ENCODE data around the gene FGD6. TPM values are rescaled to one million over a fixed set of nuclear protein-coding genes. Genes with fewer than 3 reads are reported as not detected.

The FGD6 gene
- total and polyA plus RNA-seq, 2 of the 4 experiments (the other 2 are of a cell fraction) = 2.6 to 9.5 TPM

GRCh38 chr12:95083471-95083870 is 133.8 kb downstream of the FGD6 start:
- Histone ChIP-seq H3K18ac (ENCODE audit: low read depth, low read length) (no peak overlapping the region; the same call in 1 of the 2 replicates), H4K91ac (ENCODE audit: insufficient read depth, low read depth, low read length) (no peak overlapping the region), H3K9me1 (ENCODE audit: insufficient read depth, low read length) (no peaks in the 10 kb centered on the region), H3K4me3 (ENCODE audit: insufficient read depth, low read depth, low read length) (no peak overlapping the region), H2AK5ac (ENCODE audit: low read depth, low read length) (no peak overlapping the region), H3K23ac (ENCODE audit: low read depth, low read length) (no peak overlapping the region; the same call in 1 of the 2 replicates), H3K36me3 (ENCODE audit: control insufficient read depth, insufficient read depth, low read length) (peaks cover 3% of the 10 kb centered on the region), H3K4me2 (ENCODE audit: low read depth, low read length) (peak overlapping the region; percentile 48), H3K27ac (ENCODE audit: insufficient read depth, low read length) (peak overlapping the region; percentile 28; the same call in 1 of the 2 replicates), H3K4me1 (ENCODE audit: control insufficient read depth, insufficient read depth, low read length) (no peaks in the 10 kb centered on the region; the same call in 1 of the 2 replicates), H3K27me3 (ENCODE audit: control insufficient read depth, insufficient read depth, low read length) (no peaks in the 10 kb centered on the region), H4K5ac (ENCODE audit: low read depth, low read length) (no peak overlapping the region), H4K8ac (ENCODE audit: low read depth in 2 of 2, low read length in 2 of 2) (peak overlapping the region in 1 of 2 experiments; percentile 35; a peak in 1 of 4 replicates), H2BK15ac (ENCODE audit: low read depth, low read length) (no peak overlapping the region), H2AK9ac (replicated peaks; ENCODE audit: low read depth, low read length, poor library complexity) (no peak overlapping the region), H2AFZ (replicated peaks; ENCODE audit: low read length, poor library complexity) (no peak overlapping the region), H3K79me1 (ENCODE audit: low read depth in 1 of 2, low read length in 2 of 2) (no peaks in the 10 kb centered on the region), H3K4ac (ENCODE audit: low read depth, low read length) (no peak overlapping the region), H3K14ac (replicated peaks; ENCODE audit: low read depth, low read length) (no peak overlapping the region), H2BK120ac (ENCODE audit: low read depth, low read length) (no peak overlapping the region), H3K56ac (ENCODE audit: extremely low read depth, insufficient read depth, low read length) (no peak overlapping the region), H3K9ac (ENCODE audit: low read depth, low read length) (no peak overlapping the region), H4K20me1 (ENCODE audit: insufficient read depth, low read length) (no peaks in the 10 kb centered on the region), H2BK20ac (ENCODE audit: low read depth, low read length) (0 out of 2 replicates have a peak overlapping the region, but pooled peaks have one; percentile 53), H3K9me3 (ENCODE audit: control insufficient read depth, insufficient read depth, low read length) (no peaks in the 10 kb centered on the region), H2BK5ac (ENCODE audit: low read depth, low read length, poor library complexity, severe bottlenecking) (peak overlapping the region; percentile 55)
- intact Hi-C loops (cut with micrococcal nuclease) (no loop called here), in situ Hi-C loops (cut with MboI; ENCODE audit: low sequenced_read_pairs) (no loop called here), dilution Hi-C loops (cut with HindIII; ENCODE audit: low sequenced_read_pairs, unreplicated experiment) (no loop called here)
- peak; percentile 26 for DNase-seq
- no TSS peak for BruUV-seq (replicated peaks)
- ChIA-PET POLR2A (ENCODE audit: unreplicated experiment) (no interaction called here), CTCF (interaction anchor here (0.5 to 2.1 kb wide), 5 partner anchors 10 to 533 kb away, joined by 3 to 5 read pairs (median 3); partner anchors contain the start of gene NR2C1)
- TF ChIP-seq CHD1 (IDR thresholded peaks at IDR 0.05; ENCODE audit: low read depth, low read length) = no peak
- no peak for TF ChIP-seq POLR2A (IDR thresholded peaks at IDR 0.05; ENCODE audit: low read depth, low read length)
- TF ChIP-seq CEBPB (IDR thresholded peaks at IDR 0.05; ENCODE audit: low read depth, low read length) = no peak
- TF ChIP-seq MAZ (IDR thresholded peaks at IDR 0.05; ENCODE audit: borderline replicate concordance, low read depth, low read length) = no peak
- no peak for TF ChIP-seq ELK1 (IDR thresholded peaks at IDR 0.05; ENCODE audit: borderline replicate concordance, low read depth, low read length)
- no peak for TF ChIP-seq MAFK (IDR thresholded peaks at IDR 0.05; ENCODE audit: low read depth, low read length)
- TF ChIP-seq CTCF (conservative IDR thresholded peaks at IDR 0.05; ENCODE audit: low read depth, low read length) = no peak
- TF ChIP-seq RCOR1 (IDR thresholded peaks at IDR 0.05; ENCODE audit: insufficient replicate concordance, low read length) = no peak
- no peak for TF ChIP-seq RAD21 (IDR thresholded peaks at IDR 0.05; ENCODE audit: low read length)
- TF ChIP-seq BHLHE40 (IDR thresholded peaks at IDR 0.05; ENCODE audit: low read depth, low read length) = no peak
- no peak for TF ChIP-seq USF2 (IDR thresholded peaks at IDR 0.05; ENCODE audit: low read depth, low read length)
- TF ChIP-seq NFE2L2 (IDR thresholded peaks at IDR 0.05; ENCODE audit: low read depth, low read length) = no peak
- no peak for TF ChIP-seq SMC3 (IDR thresholded peaks at IDR 0.05; ENCODE audit: low read depth, low read length)
- TF ChIP-seq RFX5 (IDR thresholded peaks at IDR 0.05; ENCODE audit: low read depth, low read length) = no peak
- no peak for TF ChIP-seq MXI1 (IDR thresholded peaks at IDR 0.05; ENCODE audit: borderline replicate concordance, low read depth, low read length)
- ATAC-seq (ENCODE audit: low read depth) = peak; percentile 50

All from IMR-90 (cell line).